B cell (primary cell): ENCODE results near the gene TP53AIP1. TPM values are rescaled to one million over a fixed set of nuclear protein-coding genes. Genes with fewer than 3 reads are reported as not detected.

ENCODE experiments used
- ATAC-seq: fragments of 200-7000 bp; cut with Tn5 transposase; one replicate; pipeline ENCODE4 v1.10.0; 2021; ENCODE audit warnings: low read depth, mild to moderate bottlenecking, moderate number of reproducible peaks, moderate library complexity
- CTCF ChIA-PET: fragments of 350-600 bp; sonication (Branson Sonifier 250); formaldehyde crosslinking; loops from one replicate; lab custom pipeline; 2021; ENCODE audit warnings: antibody characterized with exemption, inconsistent platforms; lab: Charles Lee
- POLR2A ChIA-PET: fragments of 350-600 bp; sonication (Branson Sonifier 250); formaldehyde crosslinking; loops from one replicate; lab custom pipeline; 2021; ENCODE audit warnings: antibody characterized with exemption; lab: Charles Lee
- DNase-seq: peaks from one replicate; pipeline ENCODE4 v3.0.0; 2013
- H2AFZ ChIP-seq: 2 replicates; pipeline ENCODE4 v1.6.1; 2012; ENCODE audit warnings: mild to moderate bottlenecking, low read depth, low read length; ENCODE audit not compliant: insufficient read depth, poor library complexity, severe bottlenecking
- H3K27ac ChIP-seq, 2 donors: 1 replicate in 1 of 2; 2 replicates in 1 of 2; pipeline ENCODE4 v1.5.1; 2012 to 2013; ENCODE audit warnings: low read length in 2 of 2, mild to moderate bottlenecking in 2 of 2, moderate library complexity in 1 of 2
- H3K27me3 ChIP-seq, 4 experiments: fragments of 200-600 bp in 1 of 4; sonication (generic) in 1 of 4; replicated peaks in 1 of 4; 1 replicate in 2 of 4; 2 replicates in 2 of 4; pipeline versions ENCODE4 v1.6.1 to v1.7.0; 2013 to 2016; ENCODE audit warnings: low read length in 3 of 4, mild to moderate bottlenecking in 2 of 4, mixed read lengths in 1 of 4, moderate library complexity in 1 of 4; ENCODE audit not compliant: insufficient read depth in 4 of 4, control insufficient read depth in 3 of 4; ENCODE audit errors: control extremely low read depth in 1 of 4
- H3K36me3 ChIP-seq, 2 experiments: replicated peaks in 1 of 2; 1 replicate in 1 of 2; 2 replicates in 1 of 2; pipeline versions ENCODE4 v1.6.1 to v1.7.1; 2013; ENCODE audit warnings: low read length in 1 of 2; ENCODE audit not compliant: insufficient read depth in 2 of 2, control insufficient read depth in 1 of 2; ENCODE audit errors: control extremely low read depth in 1 of 2, extremely low read depth in 1 of 2
- H3K4me1 ChIP-seq, 2 donors: fragments of 200-600 bp in 1 of 2; sonication (generic) in 1 of 2; 1 replicate in 1 of 2; 2 replicates in 1 of 2; pipeline versions ENCODE4 v1.5.1 to v1.6.1; 2013 to 2017; ENCODE audit warnings: low read length in 2 of 2; ENCODE audit not compliant: control insufficient read depth in 2 of 2, insufficient read depth in 2 of 2
- H3K4me2 ChIP-seq: replicated peaks from 2 replicates; pipeline ENCODE3; 2012; ENCODE audit warnings: mild to moderate bottlenecking, low read depth, low read length; ENCODE audit not compliant: poor library complexity, severe bottlenecking
- H3K4me3 ChIP-seq, 5 experiments: fragments of 200-600 bp in 1 of 5; sonication (generic) in 1 of 5; 1 replicate in 3 of 5; 2 replicates in 2 of 5; pipeline versions ENCODE4 v1.5.1 to v1.7.0; 2011 to 2016; ENCODE audit warnings: low read length in 4 of 5, mild to moderate bottlenecking in 4 of 5, low read depth in 2 of 5, control low read depth in 1 of 5, moderate library complexity in 1 of 5; ENCODE audit not compliant: insufficient read depth in 1 of 5; ENCODE audit errors: control extremely low read depth in 1 of 5, extremely low read depth in 1 of 5
- H3K79me2 ChIP-seq: fragments of 200-600 bp; sonication (generic); one replicate; pipeline ENCODE4 v1.6.0; 2016; ENCODE audit warnings: low read length; ENCODE audit not compliant: control insufficient read depth, insufficient read depth
- H3K9ac ChIP-seq: fragments of 200-600 bp; sonication (generic); 2 replicates; pipeline ENCODE4 v1.6.1; 2017; ENCODE audit warnings: mild to moderate bottlenecking, low read length, moderate library complexity
- H3K9me3 ChIP-seq, 3 donors: one replicate each; pipeline versions ENCODE4 v1.6.1 to v1.7.1; 2013; ENCODE audit warnings: low read length in 2 of 3; ENCODE audit not compliant: control insufficient read depth in 2 of 3, insufficient read depth in 1 of 3; ENCODE audit errors: control extremely low read depth in 1 of 3
- H4K20me1 ChIP-seq: 2 replicates; pipeline ENCODE4 v1.6.0; 2012; ENCODE audit warnings: mild to moderate bottlenecking, low read length; ENCODE audit not compliant: insufficient read depth, control insufficient read depth, poor library complexity, severe bottlenecking
- H3K27ac Mint-ChIP-seq: one replicate; pipeline ENCODE4 v1.8.0; 2021; ENCODE audit warnings: mixed read lengths
- H3K27me3 Mint-ChIP-seq: one replicate; pipeline ENCODE4 v1.8.0; 2021; ENCODE audit warnings: mixed read lengths
- H3K4me1 Mint-ChIP-seq: one replicate; pipeline ENCODE4 v1.8.0; 2021; ENCODE audit warnings: mixed read lengths
- H3K4me3 Mint-ChIP-seq: one replicate; pipeline ENCODE4 v1.8.0; 2021; ENCODE audit warnings: mixed read lengths
- H3K9me3 Mint-ChIP-seq: one replicate; pipeline ENCODE4 v1.8.0; 2022; ENCODE audit warnings: mixed read lengths; ENCODE audit not compliant: insufficient read depth
- EZH2 ChIP-seq: IDR thresholded peaks from 2 replicates; pipeline ENCODE4 v1.6.1; 2012; ENCODE audit warnings: borderline replicate concordance, low read depth, mild to moderate bottlenecking, moderate library complexity, low read length; ENCODE audit not compliant: insufficient read depth, poor library complexity, severe bottlenecking
- WGBS: methylation state at CpG from one replicate; pipeline ENCODE4 v1.1.5; 2013; ENCODE audit warnings: missing lambda C conversion rate; ENCODE audit not compliant: insufficient coverage; 5-methylcytosine and 5-hydroxymethylcytosine counted together
- intact Hi-C: fragments of 100-400 bp; cut with micrococcal nuclease; formaldehyde crosslinking; loops from one replicate; pipeline ENCODE4 v1.10.0; 2022
- polyA plus RNA-seq: library from polyadenylated mRNA; depleted of rRNA; stranded (reverse); fragments of >200 nt; gene quantifications from 2 replicates; pipeline ENCODE4 v1.2.3, GENCODE V29; 2012
- total RNA-seq, 2 donors: library from RNA; stranded (reverse); fragments of 120-200 nt in 1 of 2; gene quantifications; 1 replicate in 1 of 2; 2 replicates in 1 of 2; pipeline versions ENCODE4 v1.2.3 to v1.2.4, GENCODE V29; 2013 to 2022
- TF ChIP-seq, protein P1 (sequence below): fragments of 200-600 bp; IDR thresholded peaks from one replicate; pipeline ENCODE4 v1.8.0; 2022; ENCODE audit warnings: antibody characterized with exemption, mild to moderate bottlenecking

Gene TP53AIP1
- total and polyA plus RNA-seq, 2 donors (not counting 1 experiment from before 2014, with no cell fraction given) = 0.04 to 0.12 TPM

DNA sequence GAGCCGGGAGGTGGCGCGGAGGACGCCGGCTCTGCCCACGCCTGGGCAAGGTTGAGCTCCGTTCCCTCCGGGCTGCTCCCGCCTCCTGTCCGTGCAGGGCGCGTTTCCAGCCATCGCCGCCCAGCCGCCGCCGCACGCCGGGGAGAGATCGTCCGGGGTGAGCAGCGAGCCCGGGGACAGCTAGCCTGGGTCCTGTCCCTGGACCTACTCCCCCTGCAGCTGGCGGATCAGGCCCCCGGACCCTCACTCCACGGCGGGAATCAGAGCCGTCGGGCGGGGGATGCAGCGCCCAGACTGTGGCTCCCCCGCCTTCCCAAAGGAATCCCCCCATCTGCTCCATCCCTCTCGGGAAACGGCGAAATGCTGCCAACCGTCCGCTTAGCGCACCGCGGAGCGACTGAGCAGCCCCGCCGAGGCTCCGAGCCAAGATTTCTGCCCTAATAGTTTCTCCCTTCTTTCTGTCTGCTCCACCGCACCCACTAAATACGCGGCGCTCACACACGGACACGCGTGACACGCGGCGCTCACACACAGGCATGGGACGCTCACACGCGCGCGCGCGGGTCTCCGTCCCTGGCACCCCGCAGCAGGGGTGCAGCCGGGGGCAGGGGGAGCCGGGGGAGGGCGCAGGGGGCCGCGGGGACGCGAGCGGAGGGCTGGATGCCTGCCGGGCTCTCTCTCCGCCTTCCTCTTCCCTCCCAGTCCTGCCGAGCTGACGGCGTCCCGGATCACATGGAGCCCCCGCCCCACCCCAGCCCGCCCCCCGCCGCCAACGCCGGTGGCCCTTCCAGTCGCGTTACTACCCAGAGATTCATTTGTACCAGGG lies 51.9 kb downstream of the TP53AIP1 start, which contains the start of gene KCNJ5:
KCNJ5 (plus strand) TSS at position 814 of the 826 bp plus-strand sequence. CDS start 19,918 bp downstream, outside the sequence.
- peak within 1 kb of the TSS; percentile 82 for H3K4me2 ChIP-seq
- intact Hi-C loops = no loop called here
- H2AFZ ChIP-seq = peak within 1 kb of the TSS; percentile 26
- ChIA-PET CTCF (interaction anchor here (0.9 to 10.9 kb wide), 4 partner anchors 13 to 733 kb away, joined by 3 to 315 read pairs (median 6); no protein-coding TSS in a partner anchor), POLR2A (no interaction called here)
- H3K27me3 ChIP-seq = peaks cover 0 to 96% (median 61%) of the 10 kb centered on the region in 4 experiments
- peaks cover 29% of the 10 kb centered on the region for H3K4me1 Mint-ChIP-seq
- no peak within 1 kb of the TSS for H3K27ac ChIP-seq
- peak within 1 kb of the TSS in 4 of 5 experiments; percentile 25 to 38 (median 34) for H3K4me3 ChIP-seq
- H3K79me2 ChIP-seq = no peaks in the 10 kb centered on the region
- H3K27ac Mint-ChIP-seq = no peak within 1 kb of the TSS
- H3K36me3 ChIP-seq = no peaks in the 10 kb centered on the region
- H4K20me1 ChIP-seq = no peaks in the 10 kb centered on the region
- H3K4me3 Mint-ChIP-seq = peak within 1 kb of the TSS; percentile 83
- no peaks in the 10 kb centered on the region for H3K9me3 Mint-ChIP-seq
- peaks cover 77% of the 10 kb centered on the region for H3K27me3 Mint-ChIP-seq
- WGBS = 5% methylated on average over 71 of the region's 85 CpGs
- ATAC-seq (peak; percentile 38), DNase-seq (peak; percentile 40)
- H3K9me3 ChIP-seq = peaks cover 0 to 10% (median 0%) of the 10 kb centered on the region in 3 donors
- H3K9ac ChIP-seq = peak within 1 kb of the TSS; percentile 46
- no peak for TF ChIP-seq EZH2
- TF ChIP-seq, protein P1, sequence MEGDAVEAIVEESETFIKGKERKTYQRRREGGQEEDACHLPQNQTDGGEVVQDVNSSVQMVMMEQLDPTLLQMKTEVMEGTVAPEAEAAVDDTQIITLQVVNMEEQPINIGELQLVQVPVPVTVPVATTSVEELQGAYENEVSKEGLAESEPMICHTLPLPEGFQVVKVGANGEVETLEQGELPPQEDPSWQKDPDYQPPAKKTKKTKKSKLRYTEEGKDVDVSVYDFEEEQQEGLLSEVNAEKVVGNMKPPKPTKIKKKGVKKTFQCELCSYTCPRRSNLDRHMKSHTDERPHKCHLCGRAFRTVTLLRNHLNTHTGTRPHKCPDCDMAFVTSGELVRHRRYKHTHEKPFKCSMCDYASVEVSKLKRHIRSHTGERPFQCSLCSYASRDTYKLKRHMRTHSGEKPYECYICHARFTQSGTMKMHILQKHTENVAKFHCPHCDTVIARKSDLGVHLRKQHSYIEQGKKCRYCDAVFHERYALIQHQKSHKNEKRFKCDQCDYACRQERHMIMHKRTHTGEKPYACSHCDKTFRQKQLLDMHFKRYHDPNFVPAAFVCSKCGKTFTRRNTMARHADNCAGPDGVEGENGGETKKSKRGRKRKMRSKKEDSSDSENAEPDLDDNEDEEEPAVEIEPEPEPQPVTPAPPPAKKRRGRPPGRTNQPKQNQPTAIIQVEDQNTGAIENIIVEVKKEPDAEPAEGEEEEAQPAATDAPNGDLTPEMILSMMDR = no peak
- H3K4me1 ChIP-seq = peaks cover 31 to 40% of the 10 kb centered on the region in 2 donors

DNA sequence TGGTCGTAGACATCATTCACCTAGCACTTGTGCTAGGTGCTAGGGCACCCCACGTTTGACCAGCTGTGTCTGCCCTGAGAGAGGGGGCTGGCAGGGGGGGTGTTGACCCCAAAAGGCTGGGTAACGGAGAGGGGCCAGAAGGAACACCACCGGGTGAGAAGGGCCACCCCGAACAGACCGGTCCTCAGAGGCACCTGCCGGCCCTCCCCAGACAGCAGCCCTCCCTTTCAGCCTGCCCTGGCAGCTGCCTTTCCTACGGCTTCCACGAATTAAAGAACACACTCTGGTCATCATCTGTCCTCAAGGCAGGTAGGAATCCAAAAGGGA lies 52.5 kb downstream of the TP53AIP1 start:
- H4K20me1 ChIP-seq = no peaks in the 10 kb centered on the region
- peak overlapping the region in 4 of 5 experiments; percentile 25 to 38 (median 34) for H3K4me3 ChIP-seq
- ATAC-seq = no peak
- whole genome bisulfite sequencing = 42% methylated on average over 6 of the region's 9 CpGs
- no peak overlapping the region for H3K27ac Mint-ChIP-seq
- no peak for TF ChIP-seq EZH2
- TF ChIP-seq, protein P1 = no peak
- ChIA-PET CTCF (interaction anchor here (0.9 to 10.9 kb wide), 3 partner anchors 16 to 733 kb away, joined by 3 to 315 read pairs (median 4); no protein-coding TSS in a partner anchor), POLR2A (no interaction called here)
- peaks cover 78% of the 10 kb centered on the region for H3K27me3 Mint-ChIP-seq
- H3K9me3 ChIP-seq = peaks cover 0 to 10% (median 0%) of the 10 kb centered on the region in 3 donors
- DNase-seq = no peak
- peaks cover 29% of the 10 kb centered on the region for H3K4me1 Mint-ChIP-seq
- intact Hi-C loops = no loop called here
- H2AFZ ChIP-seq = peak overlapping the region; percentile 26
- peaks cover 31 to 40% of the 10 kb centered on the region in 2 donors for H3K4me1 ChIP-seq
- no peaks in the 10 kb centered on the region for H3K79me2 ChIP-seq
- H3K27me3 ChIP-seq = peaks cover 0 to 96% (median 62%) of the 10 kb centered on the region in 4 experiments
- no peaks in the 10 kb centered on the region for H3K36me3 ChIP-seq
- H3K4me3 Mint-ChIP-seq = peak overlapping the region; percentile 50
- peak overlapping the region; percentile 46 for H3K9ac ChIP-seq
- no peaks in the 10 kb centered on the region for H3K9me3 Mint-ChIP-seq
- no peak overlapping the region for H3K27ac ChIP-seq
- peak overlapping the region; percentile 82 for H3K4me2 ChIP-seq
